ENCODE measurements around the gene IGLL1.
"Not testable (repeated sequence)": the region's sequence is repeated elsewhere in the genome, so short reads cannot be mapped to it uniquely, and the experiment has no call there.

Gene IGLL1

DNA sequence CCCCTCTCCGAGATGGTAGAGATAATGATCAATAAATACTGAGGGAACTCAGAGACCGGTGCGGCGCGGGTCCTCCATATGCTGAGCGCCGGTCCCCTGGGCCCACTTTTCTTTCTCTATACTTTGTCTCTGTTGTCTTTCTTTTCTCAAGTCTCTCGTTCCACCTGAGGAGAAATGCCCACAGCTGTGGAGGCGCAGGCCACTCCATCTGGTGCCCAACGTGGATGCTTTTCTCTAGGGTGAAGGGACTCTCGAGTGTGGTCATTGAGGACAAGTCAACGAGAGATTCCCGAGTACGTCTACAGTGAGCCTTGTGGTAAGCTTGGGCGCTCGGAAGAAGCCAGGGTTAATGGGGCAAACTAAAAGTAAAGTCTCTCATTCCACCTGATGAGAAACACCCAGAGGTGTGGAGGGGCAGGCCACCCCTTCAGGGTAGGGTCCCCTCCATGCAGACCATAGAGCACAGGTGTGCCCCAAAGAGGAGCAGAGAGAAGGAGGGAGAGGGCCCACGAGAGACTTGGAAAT is 43.2 kb downstream of the IGLL1 start:
- H3K4me3 ChIP-seq (ENCODE audit: low read length): no peak overlapping the region
- DNase-seq (ENCODE audit: low read depth): no peak
- TF ChIP-seq, protein P1, sequence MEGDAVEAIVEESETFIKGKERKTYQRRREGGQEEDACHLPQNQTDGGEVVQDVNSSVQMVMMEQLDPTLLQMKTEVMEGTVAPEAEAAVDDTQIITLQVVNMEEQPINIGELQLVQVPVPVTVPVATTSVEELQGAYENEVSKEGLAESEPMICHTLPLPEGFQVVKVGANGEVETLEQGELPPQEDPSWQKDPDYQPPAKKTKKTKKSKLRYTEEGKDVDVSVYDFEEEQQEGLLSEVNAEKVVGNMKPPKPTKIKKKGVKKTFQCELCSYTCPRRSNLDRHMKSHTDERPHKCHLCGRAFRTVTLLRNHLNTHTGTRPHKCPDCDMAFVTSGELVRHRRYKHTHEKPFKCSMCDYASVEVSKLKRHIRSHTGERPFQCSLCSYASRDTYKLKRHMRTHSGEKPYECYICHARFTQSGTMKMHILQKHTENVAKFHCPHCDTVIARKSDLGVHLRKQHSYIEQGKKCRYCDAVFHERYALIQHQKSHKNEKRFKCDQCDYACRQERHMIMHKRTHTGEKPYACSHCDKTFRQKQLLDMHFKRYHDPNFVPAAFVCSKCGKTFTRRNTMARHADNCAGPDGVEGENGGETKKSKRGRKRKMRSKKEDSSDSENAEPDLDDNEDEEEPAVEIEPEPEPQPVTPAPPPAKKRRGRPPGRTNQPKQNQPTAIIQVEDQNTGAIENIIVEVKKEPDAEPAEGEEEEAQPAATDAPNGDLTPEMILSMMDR (IDR thresholded peaks at IDR 0.05; ENCODE audit: insufficient read depth, low read depth, low read length, missing control alignments): no peak

DNA sequence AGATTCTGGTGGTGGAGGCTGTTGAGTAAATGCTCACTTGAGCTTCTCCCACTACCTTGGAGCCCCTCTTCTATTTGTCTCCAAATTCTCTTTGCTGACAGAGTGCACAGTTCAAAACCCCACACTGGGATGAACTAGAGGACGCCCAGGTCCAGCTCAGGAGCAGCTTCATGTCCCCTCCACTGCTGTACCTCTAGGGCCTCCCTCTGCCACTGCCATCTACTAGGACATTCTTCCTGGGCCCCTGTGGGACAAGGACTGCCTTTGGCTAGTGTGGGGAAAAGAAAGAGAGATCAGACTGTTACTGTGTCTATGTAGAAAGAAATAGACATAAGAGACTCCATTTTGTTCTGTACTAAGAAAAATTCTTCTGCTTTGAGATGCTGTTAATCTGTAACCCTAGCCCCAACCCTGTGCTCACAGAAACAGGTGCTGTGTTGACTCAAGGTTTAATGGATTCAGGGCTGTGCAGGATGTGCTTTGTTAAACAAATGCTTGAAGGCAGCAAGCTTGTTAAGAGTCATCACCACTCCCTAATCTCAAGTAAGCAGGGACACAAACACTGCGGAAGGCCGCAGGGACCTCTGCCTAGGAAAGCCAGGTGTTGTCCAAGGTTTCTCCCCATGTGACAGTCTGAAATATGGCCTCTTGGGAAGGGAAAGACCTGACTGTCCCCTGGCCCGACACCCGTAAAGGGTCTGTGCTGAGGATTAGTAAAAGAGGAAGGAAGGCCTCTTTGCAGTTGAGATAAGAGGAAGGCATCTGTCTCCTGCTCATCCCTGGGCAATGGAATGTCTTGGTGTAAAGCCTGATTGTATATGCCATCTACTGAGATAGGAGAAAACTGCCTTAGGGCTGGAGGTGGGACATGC is 44.1 kb downstream of the IGLL1 start:
- H3K4me3 ChIP-seq (ENCODE audit: low read length); DNase-seq (ENCODE audit: low read depth): not testable (repeated sequence)

DNA sequence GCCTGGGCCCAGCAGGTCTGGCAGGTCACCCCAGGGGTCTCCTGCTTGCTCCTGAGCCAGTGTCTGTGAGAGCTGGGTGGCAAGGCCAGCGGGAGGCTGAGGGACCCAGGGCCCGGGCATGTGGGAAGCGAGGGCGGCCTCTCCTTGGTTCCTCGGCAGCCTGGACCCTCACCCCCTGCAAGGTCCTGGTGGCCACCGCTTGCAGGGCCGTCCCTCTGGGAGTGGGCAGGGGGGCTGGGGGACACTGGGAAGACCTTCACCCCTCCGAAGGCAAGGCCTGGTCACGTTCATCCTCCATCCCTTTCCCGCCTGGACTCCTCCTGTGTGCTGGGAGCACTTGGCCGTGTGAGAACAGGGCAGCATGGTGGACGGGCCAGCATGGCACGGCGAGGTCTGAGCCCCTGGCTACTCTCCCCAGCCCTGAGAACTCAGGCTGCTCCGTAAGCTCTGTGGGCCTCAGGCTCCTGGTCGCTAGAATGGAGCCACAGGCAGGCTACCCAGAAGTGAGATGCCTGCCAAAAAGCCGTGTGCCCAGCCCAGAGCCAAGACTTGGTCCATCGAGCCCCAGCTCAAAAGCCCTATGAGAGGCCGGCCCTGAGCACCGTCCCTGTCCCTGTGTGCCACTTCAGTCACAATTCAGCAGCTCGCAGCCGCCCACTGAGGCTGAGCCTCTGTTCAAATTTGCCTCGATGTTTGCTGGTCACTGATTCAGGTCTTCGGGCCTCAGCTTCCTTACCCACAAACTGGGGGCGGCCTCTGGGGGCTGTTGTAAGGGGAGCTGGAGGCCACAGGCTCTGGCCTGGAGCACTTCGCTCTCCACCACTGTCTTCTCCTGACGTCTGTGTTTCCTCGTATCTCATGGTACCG is 45.0 kb downstream of the IGLL1 start:
- TF ChIP-seq, protein P1 (IDR thresholded peaks at IDR 0.05; ENCODE audit: insufficient read depth, low read depth, low read length, missing control alignments): no peak
- DNase-seq (ENCODE audit: low read depth): no peak
- H3K4me3 ChIP-seq (ENCODE audit: low read length): no peak overlapping the region

DNA sequence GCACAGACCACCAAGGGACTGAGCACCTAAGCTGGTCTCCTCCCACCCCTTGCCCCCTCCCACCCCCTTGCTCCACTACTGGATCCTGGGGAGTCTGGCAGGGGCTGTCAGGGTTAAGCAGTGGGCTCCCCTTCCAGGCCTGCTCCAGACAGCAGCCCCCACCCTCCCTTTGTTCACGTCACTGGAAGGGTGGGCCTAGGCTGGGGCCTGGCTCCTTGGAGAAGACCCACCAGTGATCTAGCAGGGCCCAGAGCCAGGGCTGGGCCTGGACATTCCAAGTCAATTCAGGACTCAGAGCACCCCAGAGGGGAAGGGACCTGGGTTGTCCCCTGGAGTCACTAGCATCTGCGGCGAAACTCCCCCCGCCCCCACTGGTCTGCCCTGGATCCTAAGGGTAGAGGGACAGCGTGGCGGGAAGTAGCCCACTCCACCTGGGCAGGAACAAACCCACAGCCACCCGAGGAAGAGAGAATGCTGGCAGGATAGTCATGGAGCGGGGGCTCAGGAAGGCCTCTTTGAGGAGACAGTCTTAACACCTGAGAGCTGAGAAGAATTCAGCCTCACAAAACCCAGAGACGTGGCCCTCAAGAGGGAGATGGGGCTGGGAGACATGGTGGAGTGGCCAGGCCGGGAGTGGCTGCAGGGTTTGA is 45.8 kb downstream of the IGLL1 start:
- no peak for DNase-seq (ENCODE audit: low read depth)
- no peak overlapping the region for H3K4me3 ChIP-seq (ENCODE audit: low read length)
- TF ChIP-seq, protein P1 (IDR thresholded peaks at IDR 0.05; ENCODE audit: insufficient read depth, low read depth, low read length, missing control alignments): no peak

DNA sequence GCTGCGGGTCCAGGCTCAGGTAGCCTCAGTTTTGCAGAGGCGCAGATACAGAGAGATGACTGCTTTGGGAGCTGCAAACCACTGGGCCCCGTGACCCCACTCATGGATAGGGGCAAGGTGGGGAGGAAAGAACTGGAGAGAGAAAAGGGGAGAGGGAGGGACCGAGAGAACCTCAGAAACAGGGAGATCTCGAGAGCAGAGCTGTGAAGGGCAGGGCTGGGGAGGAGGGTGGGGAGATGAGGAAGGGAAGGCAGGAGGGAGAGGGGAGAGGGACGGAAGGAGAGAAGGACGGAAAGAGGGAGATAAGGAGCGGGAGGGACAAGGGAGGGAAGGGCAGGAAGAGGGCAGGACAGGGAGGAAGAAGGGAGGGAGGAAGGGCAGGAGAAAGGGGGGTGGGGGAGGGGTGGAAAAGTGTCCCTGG is 46.3 kb downstream of the IGLL1 start:
- no peak overlapping the region for H3K4me3 ChIP-seq (ENCODE audit: low read length)
- TF ChIP-seq, protein P1 (IDR thresholded peaks at IDR 0.05; ENCODE audit: insufficient read depth, low read depth, low read length, missing control alignments): no peak
- no peak for DNase-seq (ENCODE audit: low read depth)

DNA sequence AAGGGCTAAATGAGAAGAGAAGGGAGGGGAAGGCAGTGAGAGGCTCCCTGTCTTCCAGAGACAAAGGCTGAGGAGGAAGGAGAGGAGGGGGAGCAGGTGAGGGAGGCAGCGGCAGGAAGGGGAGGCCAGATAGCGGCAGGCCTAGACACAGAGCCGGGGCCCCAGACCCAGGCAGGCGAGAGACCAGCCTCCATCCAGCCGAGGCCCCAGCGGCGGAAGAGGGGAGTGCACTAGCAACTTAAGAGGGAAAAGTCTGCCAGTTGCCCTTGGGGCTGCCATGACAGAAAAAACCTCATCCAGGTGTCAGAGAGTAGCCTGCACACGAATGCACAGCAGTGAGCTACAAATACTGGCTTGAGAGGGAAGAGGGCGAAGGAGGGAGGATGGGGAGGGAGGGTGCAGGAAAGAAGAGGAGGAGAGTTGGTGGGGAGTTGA is 46.7 kb downstream of the IGLL1 start:
- TF ChIP-seq, protein P1 (IDR thresholded peaks at IDR 0.05; ENCODE audit: insufficient read depth, low read depth, low read length, missing control alignments): peak; percentile 49
- peak; percentile 47 for DNase-seq (ENCODE audit: low read depth)
- no peak overlapping the region for H3K4me3 ChIP-seq (ENCODE audit: low read length)

DNA sequence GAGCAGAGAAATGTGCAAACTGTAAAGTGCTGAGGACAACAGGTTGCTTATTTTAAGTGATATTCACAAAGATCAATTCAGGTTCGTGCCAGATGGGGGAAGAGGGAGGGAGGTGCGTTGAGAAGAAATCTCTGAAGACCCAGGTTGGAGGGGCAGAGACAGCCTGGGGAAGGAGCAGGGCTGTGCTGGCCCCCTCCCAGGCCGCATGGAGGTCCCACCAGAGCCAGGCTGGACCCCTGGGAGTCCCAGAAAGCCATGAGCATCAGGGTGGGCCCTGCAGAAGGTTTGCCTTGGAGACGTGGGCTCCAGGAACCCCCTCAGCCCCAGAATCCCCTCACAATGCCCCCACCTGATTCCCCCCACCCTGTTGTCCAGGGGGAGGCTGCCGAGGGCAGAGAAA is 47.4 kb downstream of the IGLL1 start:
- TF ChIP-seq, protein P1 (IDR thresholded peaks at IDR 0.05; ENCODE audit: insufficient read depth, low read depth, low read length, missing control alignments): no peak
- H3K4me3 ChIP-seq (ENCODE audit: low read length): no peak overlapping the region

More for the DNA sequence above, 47.4 kb downstream of the IGLL1 start:
- no peak for DNase-seq (ENCODE audit: low read depth)
